HepG2 (cell line): ENCODE measurements around the gene STK40. TPM values are rescaled to one million over a fixed set of nuclear protein-coding genes. Genes with fewer than 3 reads are reported as not detected.

Experiments
- ATAC-seq: fragments of 200-7000 bp; cut with Tn5 transposase; 3 replicates; pipeline ENCODE4 v1.9.1; 2020; ENCODE audit warnings: mild to moderate bottlenecking, moderate library complexity
- BruUV-seq: library from RNA; stranded (reverse); fragments of 400-500 nt; replicated peaks from 2 replicates; lab custom pipeline; 2021; lab: Mats Ljungman, UMichigan
- CTCF ChIA-PET: fragments of 300-600 bp; formaldehyde crosslinking; extraction: SDS; loops from one replicate; lab custom pipeline; 2021; ENCODE audit warnings: low total read pairs, inconsistent platforms, low intra/inter-chr PET ratio; lab: Yijun Ruan, JAX
- POLR2A ChIA-PET: fragments of 350-600 bp; sonication (Branson Sonifier 250); formaldehyde crosslinking; loops from one replicate; lab custom pipeline; 2020; ENCODE audit warnings: antibody characterized with exemption, inconsistent platforms; lab: Yijun Ruan, JAX
- DNase-seq: peaks from one replicate; pipeline ENCODE4 v3.0.0-alpha.2; 2015; ENCODE audit warnings: low spot score
- FAIRE-seq: peaks from 3 replicates; lab custom pipeline; 2011; peaks lifted over from hg19 to GRCh38; lab: Jason Lieb, UNC
- H2AFZ ChIP-seq: one replicate; pipeline ENCODE4 v1.6.1; 2011; ENCODE audit warnings: low read length, inconsistent platforms
- H3K27ac ChIP-seq: fragments of 300-600 bp; 3 replicates; pipeline ENCODE4 v1.8.0; 2011; ENCODE audit warnings: mixed run types, mild to moderate bottlenecking, mixed read lengths, low read length, inconsistent platforms; ENCODE audit not compliant: insufficient read depth; ENCODE audit errors: extremely low read length
- H3K27me3 ChIP-seq, 2 experiments: fragments of 200-600 bp in 1 of 2; 2 replicates in 1 of 2; 3 replicates in 1 of 2; pipeline versions ENCODE4 v1.6.0 to v1.8.0; 2011; ENCODE audit warnings: low read length in 2 of 2, mild to moderate bottlenecking in 2 of 2, moderate library complexity in 2 of 2, inconsistent platforms in 1 of 2; ENCODE audit not compliant: insufficient read depth in 2 of 2, control insufficient read depth in 1 of 2
- H3K36me3 ChIP-seq, 2 experiments: fragments of 200-600 bp in 1 of 2; replicated peaks in 1 of 2; 2 replicates in 1 of 2; 3 replicates in 1 of 2; pipeline versions ENCODE4 v1.5.1 to v1.8.0; 2011; ENCODE audit warnings: low read length in 2 of 2, inconsistent platforms in 1 of 2; ENCODE audit not compliant: insufficient read depth in 2 of 2, control insufficient read depth in 1 of 2
- H3K4me1 ChIP-seq: 2 replicates; pipeline ENCODE4 v1.5.1; 2012; ENCODE audit warnings: low read length, inconsistent platforms; ENCODE audit not compliant: insufficient read depth
- H3K4me2 ChIP-seq: 2 replicates; pipeline ENCODE4 v1.6.0; 2011; ENCODE audit warnings: low read depth, low read length, inconsistent platforms
- H3K4me3 ChIP-seq, 3 experiments: fragments of 200-600 bp in 1 of 3; sonication (generic), shearing (Covaris generic) in 1 of 3; replicated peaks in 1 of 3; 2 replicates each; pipeline ENCODE4 v1.5.1; 2011 to 2016; ENCODE audit warnings: low read length in 3 of 3, inconsistent platforms in 2 of 3, low read depth in 2 of 3, mild to moderate bottlenecking in 2 of 3, control low read depth in 1 of 3, mixed read lengths in 1 of 3; ENCODE audit not compliant: insufficient read depth in 1 of 3
- H3K79me2 ChIP-seq: one replicate; pipeline ENCODE4 v1.6.1; 2011; ENCODE audit warnings: low read length, inconsistent platforms; ENCODE audit not compliant: insufficient read depth
- H3K9ac ChIP-seq: 2 replicates; pipeline ENCODE4 v1.6.0; 2011; ENCODE audit warnings: mild to moderate bottlenecking, low read depth, low read length, inconsistent platforms; ENCODE audit not compliant: insufficient read depth
- H3K9me3 ChIP-seq: 2 replicates; pipeline ENCODE4 v1.5.1; 2012; ENCODE audit warnings: mild to moderate bottlenecking, low read length
- H4K20me1 ChIP-seq: 2 replicates; pipeline ENCODE4 v1.6.0; 2011; ENCODE audit warnings: inconsistent platforms, mild to moderate bottlenecking, low read length, moderate library complexity; ENCODE audit not compliant: insufficient read depth
- AGO2 ChIP-seq: fragments of 200-400 bp; formaldehyde crosslinking; optimal IDR thresholded peaks from 2 replicates; pipeline ENCODE3; 2017; ENCODE audit warnings: mild to moderate bottlenecking, low read depth, low read length, moderate library complexity
- DPF2 ChIP-seq: sonication (generic); formaldehyde crosslinking; IDR thresholded peaks from 2 replicates; pipeline ENCODE4 v1.4.0; 2020; ENCODE audit warnings: mild to moderate bottlenecking, low read depth, missing genetic modification reagents, borderline replicate concordance
- GZF1 ChIP-seq: sonication (generic); formaldehyde crosslinking; IDR thresholded peaks from 2 replicates; pipeline ENCODE4 v1.5.1; 2020; ENCODE audit warnings: mild to moderate bottlenecking, missing genetic modification reagents
- IRF9 ChIP-seq: sonication (generic); formaldehyde crosslinking; IDR thresholded peaks from 2 replicates; pipeline ENCODE4 v1.8.0; 2022; ENCODE audit warnings: missing genetic modification reagents, mild to moderate bottlenecking, borderline replicate concordance
- MAF1 ChIP-seq: sonication (generic); formaldehyde crosslinking; IDR thresholded peaks from 2 replicates; pipeline ENCODE4 v1.5.0; 2020; ENCODE audit warnings: missing genetic modification reagents, borderline replicate concordance
- MTERF4 ChIP-seq: sonication (generic); formaldehyde crosslinking; IDR thresholded peaks from 2 replicates; pipeline ENCODE4 v1.8.0; 2023; ENCODE audit warnings: mild to moderate bottlenecking, missing genetic modification reagents
- PAX8 ChIP-seq: sonication (generic); formaldehyde crosslinking; IDR thresholded peaks from 2 replicates; pipeline ENCODE4 v1.8.0; 2022; ENCODE audit warnings: mild to moderate bottlenecking, missing genetic modification reagents, borderline replicate concordance
- RBM22 ChIP-seq: fragments of 200-400 bp; formaldehyde crosslinking; optimal IDR thresholded peaks from 2 replicates; pipeline ENCODE3; 2017; ENCODE audit warnings: mild to moderate bottlenecking, low read length, moderate library complexity
- SIX4 ChIP-seq: sonication (generic); formaldehyde crosslinking; IDR thresholded peaks from 2 replicates; pipeline ENCODE4 v1.4.0; 2020; ENCODE audit warnings: missing genetic modification reagents
- TFAP4 ChIP-seq: sonication (generic); IDR thresholded peaks from 2 replicates; pipeline ENCODE4 v1.6.1; 2016; ENCODE audit warnings: low read depth, borderline replicate concordance
- YEATS4 ChIP-seq: sonication (generic); formaldehyde crosslinking; IDR thresholded peaks from 2 replicates; pipeline ENCODE4 v1.4.0; 2020; ENCODE audit warnings: missing genetic modification reagents, borderline replicate concordance
- ZFP36L1 ChIP-seq: sonication (generic); formaldehyde crosslinking; IDR thresholded peaks from 2 replicates; pipeline ENCODE4 v1.8.0; 2022; ENCODE audit warnings: mild to moderate bottlenecking, missing genetic modification reagents, moderate library complexity
- ZNF143 ChIP-seq: sonication (generic); formaldehyde crosslinking; IDR thresholded peaks from 2 replicates; pipeline ENCODE4 v1.4.0; 2020; ENCODE audit warnings: missing genetic modification reagents
- ZNF75D ChIP-seq: sonication (generic); formaldehyde crosslinking; IDR thresholded peaks from 2 replicates; pipeline ENCODE4 v1.8.1; 2023; ENCODE audit warnings: missing genetic modification reagents, mild to moderate bottlenecking, borderline replicate concordance
- WGBS: methylation state at CpG from one replicate; pipeline ENCODE4 v1.1.6; 2017; ENCODE audit warnings: low lambda C conversion rate; 5-methylcytosine and 5-hydroxymethylcytosine counted together
- in situ Hi-C: cut with HindIII; loops from 2 replicates; pipeline ENCODE4 v1.10.0; 2017; ENCODE audit warnings: low pct_unique_long_range_greater_than_20kb; ENCODE audit not compliant: extremely low pct_ligation_motif_present
- intact Hi-C: fragments of 100-400 bp; cut with micrococcal nuclease; formaldehyde crosslinking; loops from one replicate; pipeline ENCODE4 v1.10.0; 2022; ENCODE audit not compliant: unreplicated experiment
- polyA plus RNA-seq, 8 experiments: library from polyadenylated mRNA; depleted of rRNA in 3 of 8; stranded (reverse) in 7 of 8; unstranded in 1 of 8; fragments of >200 nt; fragmentation: Illumina TruSeq in 4 of 8; extraction: Trizol in 4 of 8; gene quantifications; 2 replicates each; pipeline versions ENCODE4 v1.2.1 to v1.2.3, GENCODE V29; 2011 to 2016; ENCODE audit warnings: low read depth in 4 of 8, missing spikeins in 1 of 8, mixed read lengths in 1 of 8; ENCODE audit not compliant: insufficient read depth in 1 of 8
- total RNA-seq, 5 experiments: library from RNA; depleted of rRNA; stranded (reverse); fragments of >200 nt; fragmentation: Illumina TruSeq; extraction: Trizol; gene quantifications; 2 replicates each; pipeline ENCODE4 v1.2.3, GENCODE V29; 2016; ENCODE audit warnings: low read depth in 1 of 5

Gene STK40
- total and polyA plus RNA-seq, 2 of the 13 experiments (the other 11 are each of a cell fraction or from before 2014, with no cell fraction given) = 33.8 to 35.1 TPM

DNA sequence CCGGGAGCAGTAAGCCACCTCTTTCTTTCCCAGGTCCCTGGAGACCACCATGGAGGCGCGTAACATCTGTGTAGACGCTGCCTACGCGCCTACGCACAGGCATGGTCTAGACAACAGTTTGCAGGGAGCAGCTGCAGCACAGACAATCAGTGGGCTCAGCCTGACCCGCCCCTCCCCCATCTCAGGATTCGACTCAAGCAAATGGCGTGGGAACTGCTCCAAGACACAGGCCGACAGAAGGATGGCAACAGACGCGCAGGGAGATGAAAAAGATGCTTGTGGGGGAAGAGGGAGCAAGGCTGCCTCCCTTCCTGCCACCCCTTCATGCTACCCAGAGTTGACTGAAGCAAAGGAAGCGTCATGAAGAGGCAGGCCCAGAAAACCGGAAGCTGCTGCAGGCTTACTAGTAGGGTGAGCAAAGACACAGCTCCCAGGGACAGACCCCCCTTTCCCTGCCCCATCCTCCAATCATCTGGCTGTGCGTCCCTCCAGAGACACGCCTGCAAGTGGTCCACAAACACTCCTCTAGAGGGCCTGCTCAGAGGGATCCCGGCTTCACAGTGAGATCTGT lies 19.5 kb downstream of the STK40 start:
- FAIRE-seq (no peak), DNase-seq (no peak), ATAC-seq (no peak)
- no peaks in the 10 kb centered on the region for H4K20me1 ChIP-seq
- in situ Hi-C loops = no loop called here
- peaks cover 28% of the 10 kb centered on the region for H3K4me1 ChIP-seq
- H3K36me3 ChIP-seq = peaks cover 17 to 52% of the 10 kb centered on the region in 2 experiments
- 99% methylated on average over 18 of the region's 18 CpGs for WGBS
- intact Hi-C loops = no loop called here
- H3K27ac ChIP-seq = no peak overlapping the region
- no peaks in the 10 kb centered on the region for H3K27me3 ChIP-seq
- CTCF ChIA-PET = no interaction called here
- no peaks in the 10 kb centered on the region for H3K9me3 ChIP-seq
- no peak overlapping the region for H3K4me2 ChIP-seq
- POLR2A ChIA-PET = no interaction called here
- H2AFZ ChIP-seq = no peak overlapping the region
- H3K9ac ChIP-seq = no peak overlapping the region
- peaks cover 12% of the 10 kb centered on the region for H3K79me2 ChIP-seq
- no TSS peak for BruUV-seq
- H3K4me3 ChIP-seq = no peak overlapping the region
- TF ChIP-seq DPF2 (CRISPR knock-in tag) (no peak), RBM22 (peak; percentile 28), MAF1 (CRISPR knock-in tag) (no peak)

- in situ Hi-C loops (no loop called here), intact Hi-C loops (no loop called here)
- H2AFZ ChIP-seq = no peak overlapping the region
- no peaks in the 10 kb centered on the region for H3K9me3 ChIP-seq
- H3K36me3 ChIP-seq = peaks cover 18 to 58% of the 10 kb centered on the region in 2 experiments
- DNase-seq (no peak), FAIRE-seq (no peak), ATAC-seq (no peak)
- no peak overlapping the region for H3K9ac ChIP-seq
- no TSS peak for BruUV-seq
- no peak overlapping the region for H3K27ac ChIP-seq
- peaks cover 28% of the 10 kb centered on the region for H3K4me1 ChIP-seq
- no peaks in the 10 kb centered on the region for H4K20me1 ChIP-seq
- H3K4me3 ChIP-seq = no peak overlapping the region
- CTCF ChIA-PET = no interaction called here
- H3K79me2 ChIP-seq = peaks cover 12% of the 10 kb centered on the region
- WGBS = 100% methylated on average over 1 of the region's 1 CpG
- POLR2A ChIA-PET = no interaction called here
- H3K4me2 ChIP-seq = no peak overlapping the region
- H3K27me3 ChIP-seq = no peaks in the 10 kb centered on the region
- TF ChIP-seq ZNF143 (CRISPR knock-in tag) (no peak), PAX8 (no peak), GZF1 (no peak), SIX4 (CRISPR knock-in tag) (no peak), YEATS4 (CRISPR knock-in tag) (no peak), IRF9 (no peak), AGO2 (no peak), TFAP4 (no peak), ZNF75D (CRISPR knock-in tag) (no peak), MTERF4 (no peak), ZFP36L1 (no peak)
These were observed 20.3 kb downstream of the STK40 start for GRCh38 chr1:36365381-36365780.
